ENCODE measurements around the gene TFR2. TPM values are rescaled to one million over a fixed set of nuclear protein-coding genes. Genes with fewer than 3 reads are reported as not detected.

The TFR2 gene
- total RNA-seq, 1 donor from 2014 or later = 0.34 TPM

GRCh38 chr7:100629117-100629716 is 12.1 kb downstream of the TFR2 start:
- H3K9me3 Mint-ChIP-seq = peaks cover 2% of the 10 kb centered on the region
- H3K36me3 Mint-ChIP-seq = no peaks in the 10 kb centered on the region
- no peak overlapping the region for H3K4me3 Mint-ChIP-seq
- DNase-seq (ENCODE audit: low spot score) = peak; percentile 77
- H3K4me1 Mint-ChIP-seq = peaks cover 22% of the 10 kb centered on the region
- no peak for TF ChIP-seq EZH2phosphoT487 (IDR thresholded peaks at IDR 0.05)
- peak; percentile 68 for TF ChIP-seq CTCF (IDR thresholded peaks at IDR 0.05)
- TF ChIP-seq EZH2 (IDR thresholded peaks at IDR 0.05) = no peak
- peaks cover 29% of the 10 kb centered on the region for H3K27me3 Mint-ChIP-seq (ENCODE audit: insufficient read depth, low read depth)
- H3K9ac ChIP-seq = no peak overlapping the region
- no peak overlapping the region for H3K4me3 ChIP-seq
- H3K4me1 ChIP-seq = peaks cover 4% of the 10 kb centered on the region
- H2AFZ ChIP-seq (replicated peaks) = no peak overlapping the region
- peaks cover 57% of the 10 kb centered on the region for H3K27me3 ChIP-seq
- H3K36me3 ChIP-seq = no peaks in the 10 kb centered on the region
- H3F3A ChIP-seq (ENCODE audit: low read depth) = peaks cover 6% of the 10 kb centered on the region
- no peak overlapping the region for H3K4me2 ChIP-seq
- no peaks in the 10 kb centered on the region for H3K9me3 ChIP-seq (ENCODE audit: low read depth)
- no peaks in the 10 kb centered on the region for H4K20me1 ChIP-seq (ENCODE audit: low read depth)
- H3K79me2 ChIP-seq (ENCODE audit: low read depth) = no peaks in the 10 kb centered on the region
- no peak overlapping the region for H3K27ac Mint-ChIP-seq
- no peak overlapping the region for H3K27ac ChIP-seq

GRCh38 chr7:100627238-100627549 is 14.2 kb downstream of the TFR2 start:
- H3K36me3 ChIP-seq = no peaks in the 10 kb centered on the region
- H3K27ac Mint-ChIP-seq = no peak overlapping the region
- peak overlapping the region; percentile 76 for H3K4me2 ChIP-seq
- TF ChIP-seq EZH2phosphoT487 (IDR thresholded peaks at IDR 0.05) (no peak), EZH2 (IDR thresholded peaks at IDR 0.05) (no peak), CTCF (IDR thresholded peaks at IDR 0.05) (no peak)
- H3K9me3 Mint-ChIP-seq = no peaks in the 10 kb centered on the region
- H3K27me3 ChIP-seq = peaks cover 36% of the 10 kb centered on the region
- H3K36me3 Mint-ChIP-seq = no peaks in the 10 kb centered on the region
- no peaks in the 10 kb centered on the region for H3K9me3 ChIP-seq (ENCODE audit: low read depth)
- H3F3A ChIP-seq (ENCODE audit: low read depth) = no peaks in the 10 kb centered on the region
- peaks cover 25% of the 10 kb centered on the region for H3K27me3 Mint-ChIP-seq (ENCODE audit: insufficient read depth, low read depth)
- no peak overlapping the region for H3K4me3 ChIP-seq
- no peaks in the 10 kb centered on the region for H4K20me1 ChIP-seq (ENCODE audit: low read depth)
- DNase-seq (ENCODE audit: low spot score) = no peak
- H3K79me2 ChIP-seq (ENCODE audit: low read depth) = no peaks in the 10 kb centered on the region
- H3K27ac ChIP-seq = no peak overlapping the region
- H2AFZ ChIP-seq (replicated peaks) = no peak overlapping the region
- H3K4me1 Mint-ChIP-seq = peaks cover 14% of the 10 kb centered on the region
- no peaks in the 10 kb centered on the region for H3K4me1 ChIP-seq
- no peak overlapping the region for H3K9ac ChIP-seq
- H3K4me3 Mint-ChIP-seq = peak overlapping the region; percentile 52

- Histone ChIP-seq H3K27ac (no peak overlapping the region), H3K36me3 (no peaks in the 10 kb centered on the region), H3K4me1 (no peaks in the 10 kb centered on the region), H3F3A (ENCODE audit: low read depth) (no peaks in the 10 kb centered on the region), H2AFZ (replicated peaks) (no peak overlapping the region), H4K20me1 (ENCODE audit: low read depth) (no peaks in the 10 kb centered on the region), H3K4me3 (peak overlapping the region; percentile 43), H3K9ac (no peak overlapping the region), H3K4me2 (peak overlapping the region; percentile 76), H3K9me3 (ENCODE audit: low read depth) (no peaks in the 10 kb centered on the region), H3K79me2 (ENCODE audit: low read depth) (no peaks in the 10 kb centered on the region), H3K27me3 (peaks cover 31% of the 10 kb centered on the region)
- H3K9me3 Mint-ChIP-seq = no peaks in the 10 kb centered on the region
- H3K36me3 Mint-ChIP-seq = no peaks in the 10 kb centered on the region
- H3K4me3 Mint-ChIP-seq = peak overlapping the region; percentile 72
- H3K27ac Mint-ChIP-seq = no peak overlapping the region
- peaks cover 25% of the 10 kb centered on the region for H3K27me3 Mint-ChIP-seq (ENCODE audit: insufficient read depth, low read depth)
- peak; percentile 89 for DNase-seq (ENCODE audit: low spot score)
- TF ChIP-seq CTCF (IDR thresholded peaks at IDR 0.05) = no peak
- no peak for TF ChIP-seq EZH2 (IDR thresholded peaks at IDR 0.05)
- no peak for TF ChIP-seq EZH2phosphoT487 (IDR thresholded peaks at IDR 0.05)
- peaks cover 14% of the 10 kb centered on the region for H3K4me1 Mint-ChIP-seq
Measured at GRCh38 chr7:100626530-100627237, 14.7 kb downstream of the TFR2 start.

Measured in neural progenitor cell (in vitro differentiated cells).